ENCODE data around the gene MAP1LC3B.
"Not testable (repeated sequence)": the region's sequence is repeated elsewhere in the genome, so short reads cannot be mapped to it uniquely, and the experiment has no call there.

DNA sequence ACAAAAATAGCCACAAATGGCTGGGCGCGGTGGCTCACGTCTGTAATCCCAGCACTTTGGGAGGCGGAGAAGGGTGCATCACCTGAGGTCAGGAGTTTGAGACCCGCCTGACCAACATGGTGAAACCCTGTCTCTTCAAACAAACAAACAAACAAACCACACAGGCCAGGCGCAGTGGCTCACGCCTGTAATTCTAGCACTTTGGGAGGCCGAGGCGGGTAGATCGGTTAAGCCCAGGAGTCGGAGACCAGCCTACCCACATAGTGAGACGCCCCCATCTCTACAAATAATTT, 7.3 kb upstream of the MAP1LC3B start:
- TF ChIP-seq, protein P1, sequence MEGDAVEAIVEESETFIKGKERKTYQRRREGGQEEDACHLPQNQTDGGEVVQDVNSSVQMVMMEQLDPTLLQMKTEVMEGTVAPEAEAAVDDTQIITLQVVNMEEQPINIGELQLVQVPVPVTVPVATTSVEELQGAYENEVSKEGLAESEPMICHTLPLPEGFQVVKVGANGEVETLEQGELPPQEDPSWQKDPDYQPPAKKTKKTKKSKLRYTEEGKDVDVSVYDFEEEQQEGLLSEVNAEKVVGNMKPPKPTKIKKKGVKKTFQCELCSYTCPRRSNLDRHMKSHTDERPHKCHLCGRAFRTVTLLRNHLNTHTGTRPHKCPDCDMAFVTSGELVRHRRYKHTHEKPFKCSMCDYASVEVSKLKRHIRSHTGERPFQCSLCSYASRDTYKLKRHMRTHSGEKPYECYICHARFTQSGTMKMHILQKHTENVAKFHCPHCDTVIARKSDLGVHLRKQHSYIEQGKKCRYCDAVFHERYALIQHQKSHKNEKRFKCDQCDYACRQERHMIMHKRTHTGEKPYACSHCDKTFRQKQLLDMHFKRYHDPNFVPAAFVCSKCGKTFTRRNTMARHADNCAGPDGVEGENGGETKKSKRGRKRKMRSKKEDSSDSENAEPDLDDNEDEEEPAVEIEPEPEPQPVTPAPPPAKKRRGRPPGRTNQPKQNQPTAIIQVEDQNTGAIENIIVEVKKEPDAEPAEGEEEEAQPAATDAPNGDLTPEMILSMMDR (conservative IDR thresholded peaks at IDR 0.05; ENCODE audit: low read depth, low read length): not testable (repeated sequence)
- TF ChIP-seq EZH2 (IDR thresholded peaks at IDR 0.05; ENCODE audit: borderline replicate concordance, low read depth, low read length, poor library complexity, severe bottlenecking): not testable (repeated sequence)

All from A673 (cell line).